IMR-90 (cell line): ENCODE results near the gene PLCXD1.

Experiments
- CTCF ChIP-seq: conservative IDR thresholded peaks from 2 replicates; pipeline ENCODE4 v1.5.1; 2012; ENCODE audit warnings: mild to moderate bottlenecking, low read depth, low read length, improper control_type of control experiment
- MXI1 ChIP-seq: IDR thresholded peaks from 2 replicates; pipeline ENCODE4 v1.6.1; 2012; ENCODE audit warnings: low read depth, mild to moderate bottlenecking, low read length, moderate library complexity, borderline replicate concordance

- TF ChIP-seq CTCF (no peak), MXI1 (no peak)
Measured at GRCh38 chrX:334971-335757, 54.0 kb downstream of the PLCXD1 start.
